Measurements from ENCODE around the gene ARPC5L. TPM values are rescaled to one million over a fixed set of nuclear protein-coding genes. Genes with fewer than 3 reads are reported as not detected.
"Not testable (repeated sequence)": the region's sequence is repeated elsewhere in the genome, so short reads cannot be mapped to it uniquely, and the experiment has no call there.

The ARPC5L gene
- total RNA-seq, 1 donor from 2014 or later = 35.1 TPM

- Mint-ChIP-seq H3K4me3 (ENCODE audit: unreplicated experiment) (no peak overlapping the region), H3K36me3 (ENCODE audit: low read depth) (peaks cover 24% of the 10 kb centered on the region), H3K27ac (ENCODE audit: unreplicated experiment) (no peak overlapping the region), H3K9me3 (ENCODE audit: low read depth) (no peaks in the 10 kb centered on the region), H3K4me1 (ENCODE audit: low read depth) (peaks cover 10% of the 10 kb centered on the region), H3K27me3 (ENCODE audit: low read depth) (no peaks in the 10 kb centered on the region)
- DNase-seq (ENCODE audit: low spot score) = no peak
- no peak for TF ChIP-seq CTCF (IDR thresholded peaks at IDR 0.05)
Observed at GRCh38 chr9:124906966-124907365, 45.0 kb downstream of the ARPC5L start.

GRCh38 chr9:124908098-124908497 lies 46.2 kb downstream of the ARPC5L start:
- Mint-ChIP-seq H3K36me3 (ENCODE audit: low read depth) (peaks cover 25% of the 10 kb centered on the region), H3K27ac (ENCODE audit: unreplicated experiment) (no peak overlapping the region), H3K9me3 (ENCODE audit: low read depth) (no peaks in the 10 kb centered on the region), H3K4me1 (ENCODE audit: low read depth) (peaks cover 10% of the 10 kb centered on the region), H3K4me3 (ENCODE audit: unreplicated experiment) (no peak overlapping the region), H3K27me3 (ENCODE audit: low read depth) (no peaks in the 10 kb centered on the region)
- TF ChIP-seq CTCF (IDR thresholded peaks at IDR 0.05) = no peak
- DNase-seq (ENCODE audit: low spot score) = no peak

- no peak overlapping the region for H3K27ac Mint-ChIP-seq (ENCODE audit: unreplicated experiment)
- peaks cover 10% of the 10 kb centered on the region for H3K4me1 Mint-ChIP-seq (ENCODE audit: low read depth)
- H3K36me3 Mint-ChIP-seq (ENCODE audit: low read depth) = peaks cover 31% of the 10 kb centered on the region
- no peak for TF ChIP-seq CTCF (IDR thresholded peaks at IDR 0.05)
- H3K27me3 Mint-ChIP-seq (ENCODE audit: low read depth) = no peaks in the 10 kb centered on the region
- H3K4me3 Mint-ChIP-seq (ENCODE audit: unreplicated experiment) = no peak overlapping the region
- H3K9me3 Mint-ChIP-seq (ENCODE audit: low read depth) = no peaks in the 10 kb centered on the region
- DNase-seq (ENCODE audit: low spot score) = no peak
Observed at GRCh38 chr9:124911766-124912165, 49.8 kb downstream of the ARPC5L start.

GRCh38 chr9:124913378-124913777 lies 51.4 kb downstream of the ARPC5L start:
- H3K4me1 Mint-ChIP-seq (ENCODE audit: low read depth) = peaks cover 3% of the 10 kb centered on the region
- H3K9me3 Mint-ChIP-seq (ENCODE audit: low read depth) = no peaks in the 10 kb centered on the region
- no peak overlapping the region for H3K27ac Mint-ChIP-seq (ENCODE audit: unreplicated experiment)
- peaks cover 28% of the 10 kb centered on the region for H3K36me3 Mint-ChIP-seq (ENCODE audit: low read depth)
- H3K27me3 Mint-ChIP-seq (ENCODE audit: low read depth) = no peaks in the 10 kb centered on the region
- H3K4me3 Mint-ChIP-seq (ENCODE audit: unreplicated experiment) = no peak overlapping the region
- no peak for DNase-seq (ENCODE audit: low spot score)
- TF ChIP-seq CTCF (IDR thresholded peaks at IDR 0.05) = no peak

GRCh38 chr9:124914753-124915405 lies 52.9 kb downstream of the ARPC5L start:
- no peaks in the 10 kb centered on the region for H3K9me3 Mint-ChIP-seq (ENCODE audit: low read depth)
- DNase-seq (ENCODE audit: low spot score) = no peak
- H3K27ac Mint-ChIP-seq (ENCODE audit: unreplicated experiment) = no peak overlapping the region
- no peaks in the 10 kb centered on the region for H3K27me3 Mint-ChIP-seq (ENCODE audit: low read depth)
- no peak for TF ChIP-seq CTCF (IDR thresholded peaks at IDR 0.05)
- H3K36me3 Mint-ChIP-seq (ENCODE audit: low read depth) = peaks cover 29% of the 10 kb centered on the region
- H3K4me1 Mint-ChIP-seq (ENCODE audit: low read depth) = peaks cover 3% of the 10 kb centered on the region
- no peak overlapping the region for H3K4me3 Mint-ChIP-seq (ENCODE audit: unreplicated experiment)

GRCh38 chr9:124920394-124920793 lies 58.5 kb downstream of the ARPC5L start:
- H3K4me3 Mint-ChIP-seq (ENCODE audit: unreplicated experiment); H3K27ac Mint-ChIP-seq (ENCODE audit: unreplicated experiment); H3K9me3 Mint-ChIP-seq (ENCODE audit: low read depth); H3K4me1 Mint-ChIP-seq (ENCODE audit: low read depth); DNase-seq (ENCODE audit: low spot score); H3K27me3 Mint-ChIP-seq (ENCODE audit: low read depth): not testable (repeated sequence)
- peaks cover 17% of the 10 kb centered on the region for H3K36me3 Mint-ChIP-seq (ENCODE audit: low read depth)
